Naive thymus-derived CD4-positive, alpha-beta T cell (primary cell): ENCODE results near the gene SNHG17. TPM values are rescaled to one million over a fixed set of nuclear protein-coding genes. Genes with fewer than 3 reads are reported as not detected.
"Not testable (repeated sequence)": the region's sequence is repeated elsewhere in the genome, so short reads cannot be mapped to it uniquely, and the experiment has no call there.

Experiments used
- ATAC-seq: fragments of 150-1000 bp; cut with Tn5 transposase; 2 replicates; pipeline ENCODE4 v1.10.0; 2021; ENCODE audit warnings: mild to moderate bottlenecking, moderate library complexity
- CTCF ChIA-PET: fragments of 350-600 bp; sonication (Branson Sonifier 250); formaldehyde crosslinking; loops from one replicate; lab custom pipeline; 2021; ENCODE audit warnings: antibody characterized with exemption; lab: Charles Lee
- POLR2A ChIA-PET: fragments of 350-600 bp; sonication (Branson Sonifier 250); formaldehyde crosslinking; loops from one replicate; lab custom pipeline; 2021; ENCODE audit warnings: antibody characterized with exemption, inconsistent platforms; lab: Charles Lee
- DNase-seq, 9 donors: peaks; one replicate each; pipeline versions ENCODE4 v3.0.0 to v3.0.0-alpha.2; 2020 to 2022; ENCODE audit warnings: mixed read lengths in 1 of 9
- H3K27ac ChIP-seq: one replicate; pipeline ENCODE4 v1.7.0; 2013; ENCODE audit warnings: mild to moderate bottlenecking, low read depth, low read length, moderate library complexity
- H3K27me3 ChIP-seq, 2 donors: one replicate each; pipeline ENCODE4 v1.7.0; 2013; ENCODE audit warnings: low read length in 2 of 2, mild to moderate bottlenecking in 2 of 2, moderate library complexity in 2 of 2; ENCODE audit not compliant: control insufficient read depth in 2 of 2, insufficient read depth in 2 of 2
- H3K36me3 ChIP-seq, 3 experiments: 1 replicate in 2 of 3; 2 replicates in 1 of 3; pipeline ENCODE4 v1.7.0; 2013; ENCODE audit warnings: low read length in 3 of 3, mild to moderate bottlenecking in 3 of 3, moderate library complexity in 1 of 3; ENCODE audit not compliant: insufficient read depth in 3 of 3, control insufficient read depth in 2 of 3
- H3K4me1 ChIP-seq, 2 donors: one replicate each; pipeline ENCODE4 v1.7.0; 2013; ENCODE audit warnings: low read length in 2 of 2, mild to moderate bottlenecking in 2 of 2, moderate library complexity in 1 of 2; ENCODE audit not compliant: control insufficient read depth in 2 of 2, insufficient read depth in 2 of 2
- H3K4me3 ChIP-seq: 2 replicates; pipeline ENCODE4 v1.7.0; 2013; ENCODE audit warnings: mild to moderate bottlenecking, low read length
- H3K9me3 ChIP-seq, 3 experiments: 1 replicate in 2 of 3; 2 replicates in 1 of 3; pipeline ENCODE4 v1.7.0; 2013; ENCODE audit warnings: low read length in 3 of 3; ENCODE audit not compliant: control insufficient read depth in 2 of 3
- H3K27ac Mint-ChIP-seq, 9 donors: one replicate each; pipeline ENCODE4 v1.8.0; 2020 to 2022; ENCODE audit warnings: mixed read lengths in 9 of 9, mild to moderate bottlenecking in 8 of 9, moderate library complexity in 5 of 9, inconsistent platforms in 2 of 9
- H3K27me3 Mint-ChIP-seq, 5 donors: one replicate each; pipeline ENCODE4 v1.8.0; 2021 to 2022; ENCODE audit warnings: mixed read lengths in 5 of 5, mild to moderate bottlenecking in 1 of 5
- H3K36me3 Mint-ChIP-seq, 5 donors: one replicate each; pipeline ENCODE4 v1.8.0; 2020 to 2022; ENCODE audit warnings: mixed read lengths in 5 of 5, mild to moderate bottlenecking in 3 of 5, inconsistent platforms in 1 of 5
- H3K4me1 Mint-ChIP-seq, 7 donors: one replicate each; pipeline ENCODE4 v1.8.0; 2020 to 2022; ENCODE audit warnings: mixed read lengths in 7 of 7, mild to moderate bottlenecking in 3 of 7, inconsistent platforms in 1 of 7
- H3K4me3 Mint-ChIP-seq, 10 donors: one replicate each; pipeline ENCODE4 v1.8.0; 2020 to 2022; ENCODE audit warnings: mild to moderate bottlenecking in 10 of 10, mixed read lengths in 10 of 10, moderate library complexity in 6 of 10, inconsistent platforms in 2 of 10
- H3K9me3 Mint-ChIP-seq, 11 donors: one replicate each; pipeline ENCODE4 v1.8.0; 2020 to 2022; ENCODE audit warnings: mixed read lengths in 11 of 11, mild to moderate bottlenecking in 4 of 11, inconsistent platforms in 1 of 11, moderate library complexity in 1 of 11
- intact Hi-C, 2 donors: fragments of 100-400 bp; cut with micrococcal nuclease; formaldehyde crosslinking; loops; one replicate each; pipeline ENCODE4 v1.15.1; 2023
- polyA plus RNA-seq, 2 donors: library from polyadenylated mRNA; unstranded; fragments of 300-500 nt; fragmentation: Illumina TruSeq; gene quantifications; one replicate each; pipeline ENCODE4 v1.2.3, GENCODE V29; 2021
- total RNA-seq, 6 experiments: library from RNA in 5 of 6; stranded (reverse) in 5 of 6; gene quantifications; 1 replicate in 5 of 6; 2 replicates in 1 of 6; pipeline ENCODE4 v1.2.3 and lab custom pipeline; 2021 to 2026

SNHG17 gene
- total and polyA plus RNA-seq, 7 experiments from 2014 or later, result 40.2 to 141 (median 52.4) TPM

DNA sequence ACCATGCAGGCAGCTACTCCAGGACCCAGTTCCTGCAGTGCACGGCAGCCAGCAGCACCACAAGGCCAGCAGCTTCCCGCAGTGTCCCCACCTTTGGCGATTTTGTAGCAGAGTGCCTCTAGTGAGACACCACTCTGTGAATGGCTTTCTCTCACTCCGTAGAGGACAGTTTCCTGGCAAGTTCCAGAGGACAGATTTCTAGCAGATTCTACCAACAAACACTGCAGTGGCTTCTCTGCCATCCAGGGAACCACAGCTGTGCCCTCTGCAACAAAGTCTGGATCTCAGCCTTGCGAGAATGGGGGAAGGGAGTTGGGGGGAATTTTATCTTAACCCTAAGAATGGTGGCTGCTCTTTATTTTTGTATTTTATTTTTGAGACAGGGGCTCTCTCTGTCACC lies 28.7 kb downstream of the SNHG17 start:
- no peak overlapping the region for H3K4me3 ChIP-seq
- H3K9me3 ChIP-seq, result peaks cover 0 to 7% (median 0%) of the 10 kb centered on the region in 3 experiments
- no peak overlapping the region for H3K27ac ChIP-seq
- no peak overlapping the region for H3K27ac Mint-ChIP-seq
- H3K4me1 Mint-ChIP-seq, result no peaks in the 10 kb centered on the region
- H3K36me3 Mint-ChIP-seq, result peaks cover 3 to 38% (median 22%) of the 10 kb centered on the region in 5 donors
- peaks cover 0 to 9% (median 3%) of the 10 kb centered on the region in 5 donors for H3K27me3 Mint-ChIP-seq
- H3K4me1 ChIP-seq, result no peaks in the 10 kb centered on the region
- H3K36me3 ChIP-seq, result peaks cover 0 to 9% (median 0%) of the 10 kb centered on the region in 3 experiments
- ATAC-seq, result no peak
- ChIA-PET POLR2A (interaction anchor here (0.8 kb wide), 1 partner anchor 533 kb away, joined by 4 read pairs; no protein-coding TSS in a partner anchor), CTCF (no interaction called here)
- peak overlapping the region in 1 of 10 donors; percentile 38 for H3K4me3 Mint-ChIP-seq
- no peak for DNase-seq
- intact Hi-C loops, result no loop called here
- H3K27me3 ChIP-seq, result no peaks in the 10 kb centered on the region
- H3K9me3 Mint-ChIP-seq, result peaks cover 0 to 18% (median 3%) of the 10 kb centered on the region in 11 donors

DNA sequence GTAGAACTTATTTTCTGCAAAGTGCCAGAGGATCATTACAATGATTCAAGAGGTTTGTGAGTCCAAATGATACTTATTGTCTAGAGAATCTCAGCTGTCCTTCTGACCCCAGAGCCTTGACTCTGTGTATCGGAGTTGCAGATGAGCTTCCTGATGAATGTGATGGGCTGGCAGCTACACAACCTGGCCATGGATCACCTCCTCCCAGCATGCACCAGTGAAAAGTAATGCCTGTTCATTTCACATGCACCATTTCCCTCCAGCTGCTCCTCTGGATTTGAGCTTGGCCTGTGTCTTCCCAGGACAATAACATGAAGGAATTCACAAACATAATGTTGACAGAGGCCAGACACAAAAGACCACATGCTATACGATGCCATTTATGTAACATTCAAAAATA lies 30.0 kb downstream of the SNHG17 start:
- CTCF ChIA-PET, result no interaction called here
- no peaks in the 10 kb centered on the region for H3K27me3 ChIP-seq
- Mint-ChIP-seq H3K27ac (no peak overlapping the region), H3K9me3 (peaks cover 0 to 18% (median 3%) of the 10 kb centered on the region in 11 donors), H3K4me3 (no peak overlapping the region), H3K36me3 (peaks cover 0 to 28% (median 18%) of the 10 kb centered on the region in 5 donors), H3K4me1 (no peaks in the 10 kb centered on the region), H3K27me3 (peaks cover 0 to 9% (median 3%) of the 10 kb centered on the region in 5 donors)
- DNase-seq (no peak), ATAC-seq (no peak)
- H3K27ac ChIP-seq, result no peak overlapping the region
- no peaks in the 10 kb centered on the region for H3K4me1 ChIP-seq
- H3K36me3 ChIP-seq, result no peaks in the 10 kb centered on the region
- POLR2A ChIA-PET, result no interaction called here
- peaks cover 0 to 7% (median 0%) of the 10 kb centered on the region in 3 experiments for H3K9me3 ChIP-seq
- intact Hi-C loops, result no loop called here
- H3K4me3 ChIP-seq, result no peak overlapping the region

DNA sequence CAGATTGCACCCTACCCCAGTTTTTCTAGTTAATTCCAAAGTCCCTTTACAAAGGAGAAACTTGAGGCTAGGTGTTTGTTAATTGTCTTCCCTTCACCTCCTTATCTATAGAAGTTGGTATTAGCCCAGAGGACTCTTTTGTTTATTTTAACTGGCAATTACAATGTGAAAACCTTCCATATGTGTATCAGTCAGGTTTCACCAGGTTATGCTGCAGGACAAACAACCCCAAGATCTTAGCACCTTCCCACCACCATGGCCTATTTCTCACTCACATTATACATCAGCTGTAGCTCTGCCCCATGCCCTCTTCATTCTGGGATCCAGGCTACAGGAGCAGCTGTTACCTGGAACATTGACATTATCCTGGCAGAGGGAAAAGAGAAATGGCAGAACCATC lies 31.1 kb downstream of the SNHG17 start:
- Histone ChIP-seq H3K9me3 (peaks cover 0 to 7% (median 0%) of the 10 kb centered on the region in 3 experiments), H3K4me1 (no peaks in the 10 kb centered on the region), H3K4me3 (no peak overlapping the region), H3K36me3 (no peaks in the 10 kb centered on the region), H3K27ac (no peak overlapping the region), H3K27me3 (no peaks in the 10 kb centered on the region)
- H3K9me3 Mint-ChIP-seq, result peaks cover 0 to 18% (median 3%) of the 10 kb centered on the region in 11 donors
- H3K27ac Mint-ChIP-seq, result no peak overlapping the region
- no peaks in the 10 kb centered on the region for H3K4me1 Mint-ChIP-seq
- POLR2A ChIA-PET, result no interaction called here
- peaks cover 0 to 9% (median 3%) of the 10 kb centered on the region in 5 donors for H3K27me3 Mint-ChIP-seq
- H3K36me3 Mint-ChIP-seq, result peaks cover 0 to 23% (median 13%) of the 10 kb centered on the region in 5 donors
- no peak for DNase-seq
- no peak for ATAC-seq
- no peak overlapping the region for H3K4me3 Mint-ChIP-seq
- intact Hi-C loops, result no loop called here
- CTCF ChIA-PET, result no interaction called here

DNA sequence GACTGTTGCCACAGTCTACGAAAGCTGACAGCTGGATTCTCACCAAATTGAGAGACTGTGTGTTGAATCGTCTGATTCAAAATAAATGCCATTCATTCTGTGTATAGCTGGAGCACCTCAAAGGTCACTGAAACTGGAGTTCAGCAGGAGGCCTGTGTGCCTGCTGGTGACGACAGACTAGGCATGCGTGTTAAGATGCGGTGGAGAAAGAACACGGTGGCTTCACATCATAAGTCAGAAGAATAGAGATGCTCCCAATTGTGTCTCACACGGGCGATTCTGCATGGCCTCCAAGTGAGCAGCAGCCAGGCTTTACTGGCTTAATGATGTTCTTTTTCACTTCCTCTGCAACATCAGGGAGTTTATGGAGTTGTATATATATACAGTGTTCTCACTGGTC lies 32.3 kb downstream of the SNHG17 start:
- Mint-ChIP-seq H3K4me3 (no peak overlapping the region), H3K27me3 (peaks cover 0 to 9% (median 4%) of the 10 kb centered on the region in 5 donors), H3K27ac (peak overlapping the region in 1 of 9 donors; percentile 14), H3K4me1 (no peaks in the 10 kb centered on the region), H3K36me3 (peaks cover 0 to 22% (median 13%) of the 10 kb centered on the region in 5 donors), H3K9me3 (peaks cover 0 to 18% (median 3%) of the 10 kb centered on the region in 11 donors)
- ATAC-seq (no peak), DNase-seq (no peak)
- ChIA-PET CTCF (no interaction called here), POLR2A (no interaction called here)
- Histone ChIP-seq H3K4me1 (no peaks in the 10 kb centered on the region), H3K36me3 (no peaks in the 10 kb centered on the region), H3K27me3 (no peaks in the 10 kb centered on the region), H3K9me3 (peaks cover 0 to 7% (median 0%) of the 10 kb centered on the region in 3 experiments), H3K4me3 (no peak overlapping the region), H3K27ac (no peak overlapping the region)
- intact Hi-C loops, result no loop called here

DNA sequence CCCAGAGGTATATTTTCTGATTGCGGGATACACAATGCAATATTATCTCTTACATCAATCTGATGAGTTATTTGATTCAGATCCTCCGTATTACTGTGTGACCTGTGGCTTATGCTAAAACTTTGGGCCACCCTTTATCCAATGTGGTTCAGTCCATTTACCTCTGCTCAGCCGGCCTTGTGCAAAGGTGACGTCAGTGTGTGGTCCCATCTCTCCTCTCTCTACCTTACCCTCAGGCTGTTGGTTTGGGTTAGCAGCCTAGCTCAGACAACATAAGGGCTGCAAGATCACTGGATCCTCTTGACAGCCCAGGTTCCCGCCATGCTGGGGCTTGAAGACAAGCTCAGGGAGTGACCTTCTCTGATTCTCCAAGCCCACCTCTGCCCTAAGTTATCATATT lies 33.0 kb downstream of the SNHG17 start:
- intact Hi-C loops, result no loop called here
- ChIA-PET POLR2A (no interaction called here), CTCF (no interaction called here)
- H3K36me3 ChIP-seq, result no peaks in the 10 kb centered on the region
- H3K27me3 ChIP-seq, result no peaks in the 10 kb centered on the region
- peak overlapping the region in 1 of 9 donors; percentile 14 for H3K27ac Mint-ChIP-seq
- H3K4me1 Mint-ChIP-seq, result no peaks in the 10 kb centered on the region
- H3K4me3 Mint-ChIP-seq, result no peak overlapping the region
- H3K9me3 Mint-ChIP-seq, result peaks cover 0 to 18% (median 3%) of the 10 kb centered on the region in 11 donors
- ATAC-seq (no peak), DNase-seq (no peak)
- H3K27me3 Mint-ChIP-seq, result peaks cover 0 to 11% (median 4%) of the 10 kb centered on the region in 5 donors
- H3K36me3 Mint-ChIP-seq, result peaks cover 0 to 22% (median 13%) of the 10 kb centered on the region in 5 donors
- H3K9me3 ChIP-seq, result peaks cover 0 to 7% (median 0%) of the 10 kb centered on the region in 3 experiments
- H3K4me1 ChIP-seq, result no peaks in the 10 kb centered on the region
- H3K27ac ChIP-seq, result no peak overlapping the region
- no peak overlapping the region for H3K4me3 ChIP-seq

DNA sequence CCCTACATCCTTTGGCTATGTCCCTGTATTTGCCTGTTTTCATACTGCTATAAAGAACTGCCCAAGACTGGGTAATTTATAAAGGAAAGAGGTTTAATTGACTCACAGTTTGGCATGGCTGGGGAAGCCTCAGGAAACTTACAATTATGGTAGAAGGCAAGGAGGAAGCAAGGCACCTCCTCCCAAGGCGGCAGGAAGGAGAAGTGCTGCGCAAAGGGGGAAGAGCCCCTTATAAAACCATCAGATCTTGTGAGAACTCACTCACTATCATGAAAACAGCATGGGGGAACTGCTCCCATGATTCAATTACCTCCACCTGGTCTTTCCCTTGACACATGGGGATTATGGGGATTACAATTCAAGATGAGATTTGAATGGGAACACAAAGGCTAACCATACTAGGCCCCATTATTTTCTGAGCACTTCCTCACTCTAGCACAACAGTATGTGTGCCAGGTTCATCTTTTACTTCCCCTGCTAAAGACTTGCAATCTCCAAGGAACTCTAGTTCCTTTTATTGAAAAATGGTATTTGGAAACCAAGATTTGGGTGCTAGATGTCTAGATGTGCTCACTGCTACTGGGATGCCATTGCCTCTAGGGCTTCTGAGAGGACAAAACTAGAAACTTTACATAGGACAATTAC lies 39.3 kb downstream of the SNHG17 start:
- POLR2A ChIA-PET, H3K36me3 Mint-ChIP-seq, H3K36me3 ChIP-seq, H3K27ac ChIP-seq, H3K4me1 ChIP-seq, H3K9me3 Mint-ChIP-seq, H3K4me3 ChIP-seq, intact Hi-C loops, H3K27me3 ChIP-seq, H3K4me3 Mint-ChIP-seq, H3K27ac Mint-ChIP-seq, DNase-seq, H3K9me3 ChIP-seq, CTCF ChIA-PET, H3K4me1 Mint-ChIP-seq: not testable (repeated sequence)
- H3K27me3 Mint-ChIP-seq, result peaks cover 0 to 20% (median 7%) of the 10 kb centered on the region in 5 donors
- ATAC-seq, result peak; percentile 49

DNA sequence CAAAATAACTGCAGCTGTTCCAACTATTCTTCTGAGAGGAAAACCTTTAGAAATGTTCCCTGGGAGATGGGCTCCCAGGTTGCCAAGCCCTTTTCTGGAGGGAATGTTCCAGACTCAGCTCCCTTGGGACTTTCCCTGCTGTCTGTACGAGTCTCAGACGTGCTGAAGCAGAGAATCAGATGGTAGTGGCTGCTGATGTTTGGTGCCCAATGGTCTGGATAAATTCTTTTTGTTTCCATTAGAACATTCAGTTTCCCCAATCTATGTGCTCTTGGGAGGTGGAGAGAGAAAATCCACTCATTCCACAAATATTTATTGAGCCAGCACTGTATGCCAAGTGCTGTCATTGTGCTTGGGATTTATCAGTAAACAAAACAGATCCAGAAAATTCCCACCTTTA lies 40.0 kb downstream of the SNHG17 start:
- ATAC-seq, result no peak
- Mint-ChIP-seq H3K4me3 (no peak overlapping the region), H3K9me3 (peaks cover 0 to 7% (median 0%) of the 10 kb centered on the region in 11 donors), H3K36me3 (peaks cover 0 to 2% (median 0%) of the 10 kb centered on the region in 5 donors), H3K27ac (no peak overlapping the region), H3K4me1 (no peaks in the 10 kb centered on the region), H3K27me3 (peaks cover 0 to 20% (median 7%) of the 10 kb centered on the region in 5 donors)
- H3K36me3 ChIP-seq, result no peaks in the 10 kb centered on the region
- intact Hi-C loops, result no loop called here
- no peaks in the 10 kb centered on the region for H3K9me3 ChIP-seq
- CTCF ChIA-PET, result no interaction called here
- H3K27ac ChIP-seq, result no peak overlapping the region
- POLR2A ChIA-PET, result no interaction called here
- no peaks in the 10 kb centered on the region for H3K27me3 ChIP-seq
- H3K4me1 ChIP-seq, result no peaks in the 10 kb centered on the region
- no peak overlapping the region for H3K4me3 ChIP-seq
- DNase-seq, result no peak
